ENCODE results near the gene CD164.

The CD164 gene

GRCh38 chr6:109381747-109382575 is at the start of gene CD164:
Gene CD164 (minus strand): TSS chr6:109382467. CDS start chr6:109382378, 89 bp downstream.
- DNase-seq (ENCODE audit: low spot score), result peak; percentile 97

DNA sequence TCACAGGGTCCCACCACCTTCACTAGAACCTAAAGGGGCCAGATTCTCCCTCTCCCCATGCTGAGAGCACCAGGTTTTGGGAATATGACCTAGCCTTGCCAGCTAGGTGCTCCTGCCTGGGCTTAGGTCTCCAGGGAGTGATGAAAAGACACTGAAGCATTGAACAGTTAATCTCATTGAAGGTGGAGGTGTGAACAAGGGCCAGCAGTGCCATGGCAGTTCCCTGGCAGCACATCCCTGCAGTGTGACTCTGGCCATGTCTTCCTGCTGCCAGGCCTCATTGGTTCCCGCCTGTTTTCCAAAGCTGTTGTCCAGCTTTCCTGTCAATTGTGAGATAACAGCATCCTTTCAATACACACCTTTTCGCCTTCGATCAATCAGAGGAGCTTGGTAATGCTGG is 47.2 kb upstream of the CD164 start:
- no peak for DNase-seq (ENCODE audit: low spot score)

- DNase-seq (ENCODE audit: low spot score), result no peak
Observed at GRCh38 chr6:109428889-109429477, 46.7 kb upstream of the CD164 start.

- DNase-seq (ENCODE audit: low spot score), result no peak
Observed at GRCh38 chr6:109424946-109425345, 42.7 kb upstream of the CD164 start.

DNA sequence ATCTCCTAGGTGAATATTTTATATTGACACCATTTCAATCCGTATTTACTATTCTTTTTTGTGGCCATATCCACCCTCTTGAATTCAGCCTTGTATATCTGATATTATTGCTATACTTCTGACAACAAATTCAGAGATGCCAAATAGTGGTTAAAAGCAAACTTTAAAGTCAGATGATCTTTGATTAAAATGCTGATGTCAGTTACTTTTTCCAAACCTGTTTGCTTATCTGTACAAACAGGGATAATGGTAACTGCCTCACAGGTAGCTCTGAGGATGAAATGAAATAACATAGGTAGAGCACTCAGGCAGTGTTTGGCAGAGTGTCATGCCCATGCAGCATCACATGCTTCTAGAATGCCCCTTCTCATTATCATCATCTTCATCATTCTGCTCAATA is 38.9 kb upstream of the CD164 start:
- no peak for DNase-seq (ENCODE audit: low spot score)

DNA sequence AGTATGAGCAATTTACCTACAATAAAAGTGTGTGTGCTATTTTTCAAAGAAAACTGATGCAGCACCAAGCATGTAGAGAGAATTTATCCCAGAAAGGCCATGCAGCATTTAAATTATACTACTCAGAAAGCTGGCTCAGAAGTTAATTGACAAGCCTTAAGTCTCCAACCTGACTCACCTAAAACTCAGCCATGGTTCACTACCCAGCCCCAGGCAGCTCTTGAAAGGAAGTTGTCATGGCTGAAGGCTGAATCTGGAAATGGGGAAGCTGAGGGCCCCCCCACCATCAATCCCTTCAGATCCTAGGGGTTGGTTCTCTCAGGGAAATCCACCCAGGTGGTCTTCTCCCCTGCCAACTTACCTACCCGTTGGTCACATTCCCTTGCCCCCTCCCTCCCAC is 38.5 kb upstream of the CD164 start:
- DNase-seq (ENCODE audit: low spot score), result no peak

GRCh38 chr6:109417646-109418045 is 35.4 kb upstream of the CD164 start:
- DNase-seq (ENCODE audit: low spot score), result no peak

DNA sequence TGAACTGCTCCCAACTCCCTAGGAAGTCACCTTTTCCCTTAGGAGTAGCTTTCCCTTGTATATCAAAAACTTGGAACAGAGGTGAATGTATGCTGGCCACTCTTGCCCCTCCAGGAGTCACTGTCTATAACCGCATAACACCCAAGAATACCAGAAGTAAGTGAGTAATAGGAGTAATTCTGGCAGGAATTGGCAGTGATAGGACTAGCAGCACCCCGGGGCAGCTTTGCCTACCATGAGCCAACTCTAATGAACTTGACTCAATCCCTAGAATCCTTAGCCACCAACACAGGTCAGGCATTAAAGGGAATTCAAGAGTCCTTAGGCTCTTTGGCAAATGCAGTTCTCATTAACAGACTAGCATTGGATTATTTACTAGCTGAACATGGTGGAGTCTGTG is 28.8 kb upstream of the CD164 start:
- no peak for DNase-seq (ENCODE audit: low spot score)

GRCh38 chr6:109406196-109406595 is 23.9 kb upstream of the CD164 start:
- DNase-seq (ENCODE audit: low spot score), result no peak

- DNase-seq (ENCODE audit: low spot score), result no peak
Observed at GRCh38 chr6:109397020-109397419, 14.8 kb upstream of the CD164 start.

GRCh38 chr6:109396046-109396718 is 13.9 kb upstream of the CD164 start:
- no peak for DNase-seq (ENCODE audit: low spot score)

DNA sequence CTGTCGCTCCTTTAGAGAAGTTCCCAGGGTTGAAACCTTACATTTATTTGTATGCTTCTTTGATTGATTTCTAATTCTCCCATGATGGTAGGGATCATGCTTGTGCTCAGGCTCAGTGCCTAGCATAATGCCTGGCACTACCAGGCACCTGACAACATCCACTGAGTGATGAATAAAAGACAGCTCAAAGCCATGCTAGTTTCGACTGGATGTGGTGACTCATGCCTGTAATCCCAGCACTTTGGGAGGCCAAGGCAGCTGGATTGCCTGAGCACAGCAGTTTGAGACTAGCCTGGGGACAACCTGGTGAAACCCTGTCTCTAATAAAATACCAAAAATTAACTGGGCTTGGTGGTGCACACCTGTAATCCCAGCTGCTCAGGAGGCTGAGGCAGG is 11.6 kb upstream of the CD164 start:
- DNase-seq (ENCODE audit: low spot score), result no peak

- no peak for DNase-seq (ENCODE audit: low spot score)
Observed at GRCh38 chr6:109393157-109393885, 11.1 kb upstream of the CD164 start.

DNA sequence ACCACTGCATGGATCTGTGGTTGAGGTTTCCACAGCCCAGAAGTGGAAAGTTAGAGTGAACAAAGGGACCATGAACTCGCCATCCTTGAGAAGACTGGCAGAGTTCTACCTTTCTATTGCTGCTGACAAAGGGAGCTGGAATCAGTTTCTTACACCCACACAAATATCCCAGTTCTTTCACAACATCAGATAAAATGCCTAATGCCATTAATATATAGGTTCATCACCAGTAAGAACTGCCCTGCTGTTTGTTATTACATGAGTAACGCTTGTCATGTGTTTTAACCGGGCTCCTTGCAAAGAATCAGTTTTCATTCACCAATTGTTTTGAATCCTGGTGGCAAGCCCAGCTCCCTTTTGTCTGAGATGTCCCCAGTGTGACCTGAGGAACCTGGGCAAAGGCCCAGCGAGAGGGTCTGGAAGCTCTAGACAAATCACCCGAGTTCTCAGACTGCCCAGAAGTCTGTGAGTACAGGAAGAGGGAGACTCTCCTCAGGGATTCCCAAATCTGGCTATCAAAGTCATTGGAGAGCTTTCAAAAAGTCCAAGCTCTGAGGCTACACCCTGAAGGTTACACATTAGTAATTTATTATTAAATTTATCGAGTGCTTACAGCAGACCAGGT is 7.5 kb upstream of the CD164 start:
- no peak for DNase-seq (ENCODE audit: low spot score)

GRCh38 chr6:109388265-109388664 is 6.0 kb upstream of the CD164 start:
- DNase-seq (ENCODE audit: low spot score), result no peak

DNA sequence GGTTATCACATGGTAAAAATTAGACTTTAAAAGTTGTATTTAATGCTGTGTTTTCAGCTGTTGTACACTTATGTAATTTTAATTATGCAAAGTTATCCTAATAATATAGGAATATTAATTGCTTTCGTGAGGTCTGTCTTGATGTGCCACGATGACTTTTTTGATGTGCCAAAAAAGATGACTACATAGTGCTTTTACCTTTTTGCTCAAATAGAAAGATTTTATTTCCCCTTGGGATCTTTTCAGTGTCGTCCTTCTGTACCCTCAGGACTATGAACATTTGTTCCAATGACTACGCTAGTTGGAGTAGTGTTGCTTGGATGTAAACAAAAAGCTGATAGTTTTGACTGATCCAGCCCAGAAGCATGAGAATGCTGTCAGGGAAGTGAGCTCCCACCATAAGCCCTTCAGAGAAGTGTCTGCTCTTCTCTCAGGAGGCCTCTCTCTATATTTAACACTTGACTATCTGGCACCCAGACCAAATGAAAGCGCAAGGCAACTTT is 1.2 kb upstream of the CD164 start:
- no peak for DNase-seq (ENCODE audit: low spot score)

- peak; percentile 94 for DNase-seq (ENCODE audit: low spot score)
Observed at GRCh38 chr6:109382576-109383437, 540 bp upstream of the CD164 start.

DNA sequence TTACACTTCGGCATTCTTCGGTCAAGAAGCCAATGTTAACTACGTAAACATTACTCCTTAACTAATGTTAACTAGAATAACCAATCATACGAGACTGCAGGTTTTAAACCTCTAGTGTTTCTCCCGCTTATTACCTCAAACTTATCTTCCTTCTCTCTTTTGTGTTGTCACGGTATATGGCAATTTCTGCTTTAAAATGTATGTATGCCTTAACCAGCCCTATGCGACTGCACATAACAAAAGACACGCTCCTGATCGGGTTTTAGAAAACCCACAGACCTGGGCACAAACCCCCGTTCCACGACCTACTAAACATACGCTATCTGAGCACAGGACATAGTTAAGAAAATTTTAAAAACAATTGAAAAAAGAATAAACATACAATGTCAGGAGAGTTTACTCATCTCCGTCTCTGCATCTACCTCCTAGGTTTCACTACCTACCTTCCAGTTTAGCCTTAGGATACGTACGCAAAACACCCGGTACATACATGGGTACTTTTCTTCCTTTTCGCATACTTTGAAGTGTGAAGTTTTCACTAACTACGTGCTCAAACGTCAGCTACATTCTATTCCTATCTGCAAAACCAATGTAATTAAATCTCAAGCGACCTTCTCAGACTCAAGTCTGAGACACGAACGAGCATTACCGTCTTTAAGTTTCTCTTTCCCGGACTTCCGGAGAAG is 1.1 kb downstream of the CD164 start:
- DNase-seq (ENCODE audit: low spot score), result peak; percentile 55

- no peak for DNase-seq (ENCODE audit: low spot score)
Observed at GRCh38 chr6:109379711-109380110, 2.6 kb downstream of the CD164 start.

GRCh38 chr6:109377717-109378116 is 4.5 kb downstream of the CD164 start:
- no peak for DNase-seq (ENCODE audit: low spot score)
